ENCODE data around the gene KRT75. TPM values are rescaled to one million over a fixed set of nuclear protein-coding genes. Genes with fewer than 3 reads are reported as not detected.

The KRT75 gene
- total RNA-seq, 4 donors from 2014 or later: not detected

- no peak for TF ChIP-seq CTCF (IDR thresholded peaks at IDR 0.05)
- no peak for ATAC-seq (ENCODE audit: low FRiP score)
- DNase-seq (ENCODE audit: low spot score): no peak
Observed at GRCh38 chr12:52446367-52447045, 12.3 kb upstream of the KRT75 start.

- no peak for DNase-seq (ENCODE audit: low spot score)
- no peak for TF ChIP-seq CTCF (IDR thresholded peaks at IDR 0.05)
- ATAC-seq (ENCODE audit: low FRiP score): no peak
Observed at GRCh38 chr12:52445876-52446275, 11.7 kb upstream of the KRT75 start.

GRCh38 chr12:52444647-52445595, 10.8 kb upstream of the KRT75 start:
- ATAC-seq (ENCODE audit: low FRiP score) (no peak), DNase-seq (ENCODE audit: low spot score) (no peak)
- no peak for TF ChIP-seq CTCF (IDR thresholded peaks at IDR 0.05)

- DNase-seq (ENCODE audit: low spot score): no peak
- no peak for ATAC-seq (ENCODE audit: low FRiP score)
- no peak for TF ChIP-seq CTCF (IDR thresholded peaks at IDR 0.05)
Observed at GRCh38 chr12:52443966-52444365, 9.8 kb upstream of the KRT75 start.

GRCh38 chr12:52442600-52443061, 8.5 kb upstream of the KRT75 start:
- ATAC-seq (ENCODE audit: low FRiP score) (peak; percentile 55), DNase-seq (ENCODE audit: low spot score) (no peak)
- no peak for TF ChIP-seq CTCF (IDR thresholded peaks at IDR 0.05)

- no peak for DNase-seq (ENCODE audit: low spot score)
- TF ChIP-seq CTCF (IDR thresholded peaks at IDR 0.05): no peak
Observed at GRCh38 chr12:52441320-52441911, 7.2 kb upstream of the KRT75 start.

More at GRCh38 chr12:52441320-52441911, 7.2 kb upstream of the KRT75 start:
- ATAC-seq (ENCODE audit: low FRiP score): peak; percentile 68
